Inflammatory macrophage (primary cell): ENCODE results near the gene KHNYN.

Experiments
- DNase-seq, 2 donors: peaks; one replicate each; pipeline ENCODE4 v3.0.0-alpha.2; 2020 to 2022

KHNYN gene

GRCh38 chr14:24425704-24426103 is 4.0 kb upstream of the KHNYN start:
- DNase-seq = peak in 1 of 2 donors; percentile 72

GRCh38 chr14:24426150-24426911 is 3.4 kb upstream of the KHNYN start:
- no peak for DNase-seq

- no peak for DNase-seq
Observed at GRCh38 chr14:24426912-24427536, 2.7 kb upstream of the KHNYN start.

GRCh38 chr14:24427537-24428508 is 1.9 kb upstream of the KHNYN start:
- no peak for DNase-seq

- no peak for DNase-seq
Observed at GRCh38 chr14:24428628-24429394, 943 bp upstream of the KHNYN start.

- peak; percentile 67 to 84 for DNase-seq
Observed at GRCh38 chr14:24430143-24430681, 458 bp downstream of the KHNYN start.

- no peak for DNase-seq
Observed at GRCh38 chr14:24430682-24431568, 1.2 kb downstream of the KHNYN start.

GRCh38 chr14:24431569-24432258 is 2.0 kb downstream of the KHNYN start:
- peak; percentile 90 to 93 for DNase-seq

- DNase-seq = no peak
Observed at GRCh38 chr14:24432259-24433131, 2.7 kb downstream of the KHNYN start.

GRCh38 chr14:24434036-24434435 is 4.3 kb downstream of the KHNYN start:
- DNase-seq = no peak

GRCh38 chr14:24434676-24435075 is 4.9 kb downstream of the KHNYN start:
- no peak for DNase-seq

GRCh38 chr14:24435192-24435810 is 5.5 kb downstream of the KHNYN start:
- no peak for DNase-seq

- no peak for DNase-seq
Observed at GRCh38 chr14:24435998-24436354, 6.2 kb downstream of the KHNYN start.

- DNase-seq = peak; percentile 72 to 82
Observed at GRCh38 chr14:24436355-24437019, 6.7 kb downstream of the KHNYN start.

- no peak for DNase-seq
Observed at GRCh38 chr14:24437020-24437735, 7.4 kb downstream of the KHNYN start.

GRCh38 chr14:24437736-24438067 is 7.9 kb downstream of the KHNYN start:
- no peak for DNase-seq

- peak; percentile 71 to 79 for DNase-seq
Observed at GRCh38 chr14:24438223-24439097, 8.7 kb downstream of the KHNYN start.
